NCI-H82 (cell line): ENCODE results near the gene UBE4B.
"Not testable (repeated sequence)": the region's sequence is repeated elsewhere in the genome, so short reads cannot be mapped to it uniquely, and the experiment has no call there.

Experiments used
- DNase-seq: peaks from one replicate; lab custom pipeline; 2025; lab: John Stamatoyannopoulos, UW

The UBE4B gene

DNA sequence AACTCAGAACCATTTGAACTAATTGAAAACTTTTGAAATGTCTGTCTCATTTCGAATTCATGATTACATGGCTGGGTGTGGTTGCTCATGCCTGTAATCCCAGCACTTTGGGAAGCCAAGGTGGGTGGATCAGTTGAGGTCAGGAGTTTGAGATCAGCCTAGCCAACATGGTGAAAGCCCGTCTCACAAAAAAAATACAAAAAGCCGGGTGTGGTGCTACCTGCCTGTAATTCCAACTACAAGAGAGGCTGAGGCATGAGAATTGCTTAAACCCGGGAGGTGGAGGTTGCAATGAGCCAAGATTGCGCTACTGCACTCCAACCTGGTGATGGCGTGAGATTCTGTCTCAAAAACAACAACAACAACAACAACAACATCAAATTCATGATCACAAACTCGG is 40.6 kb downstream of the UBE4B start:
- not testable (repeated sequence) for DNase-seq

DNA sequence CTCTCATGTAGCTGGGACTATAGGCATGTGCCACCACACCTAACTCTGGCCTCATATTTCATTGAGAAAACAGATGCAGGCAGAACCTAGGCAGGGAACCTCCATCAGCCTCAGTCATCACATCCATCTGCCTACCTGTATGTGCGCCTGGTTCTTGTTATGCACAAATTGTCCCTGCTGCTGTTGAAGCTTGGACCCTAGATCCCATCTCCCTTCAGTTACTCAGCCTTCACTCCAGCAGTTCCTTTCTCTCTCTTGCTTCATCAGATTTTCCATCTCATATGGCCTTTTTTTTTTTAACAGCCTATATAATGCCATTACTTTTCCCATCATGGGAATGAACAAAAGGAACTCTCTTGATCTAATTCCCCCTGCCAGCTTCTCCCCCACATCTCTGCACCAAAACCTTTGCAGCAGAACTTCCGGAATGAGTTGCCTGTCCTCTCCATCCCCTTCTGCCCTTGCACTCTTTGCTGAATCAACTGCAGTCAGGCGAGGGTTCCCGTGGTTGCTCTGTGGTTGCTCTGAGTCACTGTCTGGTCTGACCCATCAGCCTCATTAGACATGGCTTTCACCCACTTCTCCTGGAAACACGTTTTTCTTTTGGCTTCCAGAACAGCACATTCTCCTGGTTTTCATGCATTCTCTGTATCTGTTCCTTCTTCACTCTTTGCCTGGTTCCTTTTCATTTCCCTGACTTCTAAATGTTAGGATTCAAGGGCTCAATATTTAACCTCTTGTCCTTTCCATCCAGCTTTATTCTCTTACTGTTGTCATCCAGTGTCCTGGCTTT is 41.5 kb downstream of the UBE4B start:
- no peak for DNase-seq

DNA sequence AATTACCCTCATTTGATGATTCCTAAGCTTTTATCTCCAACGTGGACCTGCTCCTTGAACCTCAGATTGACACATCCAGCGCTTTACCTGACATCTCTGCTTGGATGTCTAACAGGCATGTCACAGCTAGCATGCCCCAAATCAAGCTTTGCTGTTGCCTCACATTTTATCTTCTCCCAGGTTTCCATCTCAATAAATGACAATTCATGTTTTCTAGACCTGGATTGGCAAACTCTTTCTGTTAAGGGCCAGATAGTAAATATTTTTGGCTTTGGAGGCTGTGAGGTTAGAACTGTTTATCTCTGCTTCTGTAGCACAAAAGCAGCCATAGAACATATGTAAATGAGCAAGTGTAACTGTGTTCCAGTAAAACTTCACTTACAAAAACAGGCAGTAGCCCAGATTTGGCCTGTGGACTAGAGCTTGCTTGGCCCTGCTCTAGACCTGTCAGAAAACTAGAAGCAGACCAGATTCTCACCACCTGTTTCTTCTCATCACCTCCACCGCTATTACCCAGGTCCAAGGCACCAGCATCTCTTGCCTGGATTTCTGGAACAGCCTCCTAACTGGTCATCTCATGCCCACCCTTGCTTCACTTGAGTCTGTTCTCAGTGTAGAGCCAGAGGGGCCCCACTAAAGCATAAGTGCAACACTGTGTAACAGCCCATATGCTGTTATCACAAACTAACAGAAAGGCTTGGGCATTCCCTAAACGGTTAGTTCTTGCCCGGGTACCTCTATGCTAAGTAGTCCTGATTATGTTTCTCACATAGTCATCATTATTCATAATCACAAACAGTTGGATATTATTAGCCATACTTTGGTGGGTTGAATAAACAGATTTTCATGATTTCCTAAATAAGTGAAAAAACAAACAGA is 42.3 kb downstream of the UBE4B start:
- DNase-seq, result no peak

DNA sequence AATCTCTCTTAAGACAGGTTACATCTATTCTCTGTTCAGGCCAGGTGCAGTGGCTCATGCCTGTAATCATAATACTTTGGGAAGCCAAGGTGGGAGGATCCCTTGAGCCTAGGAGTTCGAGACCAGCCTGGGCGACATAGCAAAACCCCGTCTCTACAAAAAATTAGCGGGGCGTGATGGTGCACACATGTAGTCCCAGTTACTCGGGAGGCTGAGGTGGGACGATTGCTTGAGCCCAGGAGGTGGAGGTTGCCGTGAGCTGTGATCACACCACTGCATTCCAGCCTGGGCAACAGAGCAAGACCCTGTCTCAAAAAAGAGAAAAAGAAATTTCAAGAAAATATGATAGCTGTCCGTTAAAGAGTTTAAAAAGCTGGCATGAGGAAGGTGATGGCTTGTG is 43.0 kb downstream of the UBE4B start:
- no peak for DNase-seq

GRCh38 chr1:10078494-10078893 is 45.7 kb downstream of the UBE4B start:
- DNase-seq, result no peak

GRCh38 chr1:10080523-10080922 is 47.8 kb downstream of the UBE4B start:
- no peak for DNase-seq

DNA sequence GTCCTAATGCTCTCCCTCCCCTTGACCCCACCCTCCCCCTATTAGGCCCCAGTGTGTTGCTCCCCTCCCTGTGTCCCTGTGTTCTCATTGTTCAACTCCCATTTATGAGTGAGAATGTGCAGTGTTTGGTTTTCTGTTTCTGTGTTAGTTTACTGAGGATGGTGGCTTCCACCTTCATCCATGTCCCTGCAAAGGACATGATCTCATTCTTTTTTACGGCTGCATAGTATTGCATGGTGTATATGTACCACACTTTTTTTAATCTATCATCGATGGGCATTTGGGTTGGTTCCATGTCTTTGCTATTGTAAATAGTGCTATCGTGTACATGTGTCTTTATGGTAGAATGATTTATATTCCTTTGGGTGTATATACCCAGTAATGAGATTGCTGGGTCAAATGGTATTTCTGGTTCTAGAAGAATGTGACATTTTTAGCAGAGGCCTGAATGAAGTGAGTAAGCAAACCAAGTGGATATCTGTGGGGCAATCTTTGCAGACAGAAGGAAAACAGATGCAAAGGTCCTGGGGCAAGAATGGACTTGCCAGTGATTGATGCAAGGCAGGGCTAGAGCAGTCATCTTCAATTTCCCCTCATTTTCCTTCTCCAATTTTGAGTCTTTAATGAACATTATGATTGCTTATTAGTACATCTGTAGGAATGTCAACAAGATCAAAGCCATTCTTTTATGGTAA is 50.2 kb downstream of the UBE4B start:
- no peak for DNase-seq

DNA sequence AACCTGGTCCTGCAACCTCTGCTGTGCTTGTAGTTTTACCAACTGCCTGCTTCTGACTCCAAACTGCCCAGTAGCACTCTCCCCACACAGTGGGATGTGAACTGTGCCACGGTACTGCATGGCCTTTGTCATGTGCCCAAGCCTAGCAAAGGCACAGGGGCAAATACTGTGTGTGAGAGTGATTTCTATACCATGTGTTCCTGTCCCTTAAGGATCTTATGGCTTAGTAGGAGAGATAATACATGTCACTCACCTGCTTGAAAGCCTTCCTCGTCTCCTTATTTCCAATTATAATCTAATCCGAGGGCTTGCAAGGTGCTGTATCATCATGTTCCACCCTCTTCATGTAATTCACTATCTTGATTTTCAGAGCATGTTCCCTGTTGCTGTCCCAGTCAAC is 51.3 kb downstream of the UBE4B start:
- peak; percentile 65 for DNase-seq

GRCh38 chr1:10085076-10085475 is 52.3 kb downstream of the UBE4B start:
- no peak for DNase-seq

DNA sequence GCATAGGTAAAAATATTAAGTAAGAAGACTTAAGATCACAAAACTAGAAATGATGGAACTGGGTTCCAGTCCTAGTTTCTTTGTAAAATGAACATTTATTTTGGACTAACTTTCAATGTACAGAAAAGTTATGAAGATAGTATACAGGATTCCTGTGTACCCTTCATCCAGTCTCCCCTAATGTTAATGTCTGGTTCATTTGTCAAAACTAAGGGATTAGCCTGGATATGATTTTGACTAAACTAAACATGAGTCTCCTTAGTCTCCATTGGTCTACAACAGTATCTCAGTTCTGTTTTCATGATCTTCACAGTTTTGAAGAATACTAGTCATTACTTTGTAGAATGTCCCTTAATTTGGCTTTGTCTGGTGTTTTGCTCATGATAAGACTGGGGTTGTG is 54.5 kb downstream of the UBE4B start:
- no peak for DNase-seq

DNA sequence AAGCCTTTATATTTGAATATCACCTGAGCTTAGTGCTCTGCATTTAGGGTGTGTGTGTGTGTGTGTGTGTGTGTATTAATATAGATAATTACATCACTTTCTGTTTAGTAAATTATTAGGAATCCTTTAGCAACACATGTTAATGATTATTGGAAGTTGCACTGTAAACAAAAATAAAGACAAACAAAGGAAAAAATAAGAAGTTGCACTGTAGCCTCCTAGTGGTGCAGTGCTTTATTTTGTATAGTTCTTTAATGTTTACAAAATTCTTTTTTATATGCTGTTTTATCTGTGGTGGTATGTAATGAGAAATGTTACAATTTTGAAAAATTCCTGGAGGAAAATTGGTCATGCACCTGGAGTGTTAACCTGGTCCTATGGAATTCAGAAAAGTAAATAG is 69.2 kb downstream of the UBE4B start:
- DNase-seq, result no peak

DNA sequence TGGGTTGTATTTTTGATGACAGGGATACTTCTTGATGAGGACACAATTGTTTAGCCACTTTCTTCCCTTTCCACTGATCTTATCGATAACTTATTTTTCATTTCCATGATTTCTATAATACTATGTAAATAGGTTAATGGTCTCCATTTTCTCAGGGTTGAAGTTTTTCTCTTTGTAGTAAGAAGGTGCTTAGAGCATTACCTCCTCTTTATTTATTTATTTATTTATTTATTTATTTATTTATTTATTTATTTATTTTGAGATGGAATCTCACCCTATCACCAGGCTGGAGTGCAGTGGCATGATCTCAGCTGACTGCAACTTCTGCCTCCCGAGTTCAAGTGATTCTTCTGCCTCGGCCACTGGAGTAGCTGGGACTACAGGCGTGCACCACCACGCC is 70.4 kb downstream of the UBE4B start:
- DNase-seq, result no peak

GRCh38 chr1:10104834-10105233 is 72.1 kb downstream of the UBE4B start:
- DNase-seq, result no peak

GRCh38 chr1:10105484-10105883 is 72.7 kb downstream of the UBE4B start:
- DNase-seq, result no peak

DNA sequence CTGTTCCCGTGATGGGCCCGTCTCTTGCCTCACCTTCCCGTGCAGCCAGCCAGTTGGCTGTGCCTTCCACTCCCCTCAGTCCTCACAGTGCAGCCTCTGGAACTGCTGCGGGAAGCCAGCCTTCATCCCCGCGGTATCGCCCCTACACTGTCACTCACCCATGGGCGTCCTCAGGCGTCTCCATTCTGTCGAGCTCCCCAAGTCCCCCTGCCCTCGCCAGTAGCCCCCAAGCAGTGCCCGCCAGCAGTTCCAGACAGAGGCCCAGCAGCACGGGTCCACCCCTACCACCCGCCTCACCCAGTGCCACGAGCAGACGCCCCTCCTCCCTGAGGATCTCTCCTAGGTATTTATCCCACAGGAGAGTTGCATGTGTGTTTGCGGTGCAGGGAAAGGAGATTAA is 73.5 kb downstream of the UBE4B start:
- no peak for DNase-seq

- no peak for DNase-seq
Measured at GRCh38 chr1:10106756-10107475, 74.2 kb downstream of the UBE4B start.

DNA sequence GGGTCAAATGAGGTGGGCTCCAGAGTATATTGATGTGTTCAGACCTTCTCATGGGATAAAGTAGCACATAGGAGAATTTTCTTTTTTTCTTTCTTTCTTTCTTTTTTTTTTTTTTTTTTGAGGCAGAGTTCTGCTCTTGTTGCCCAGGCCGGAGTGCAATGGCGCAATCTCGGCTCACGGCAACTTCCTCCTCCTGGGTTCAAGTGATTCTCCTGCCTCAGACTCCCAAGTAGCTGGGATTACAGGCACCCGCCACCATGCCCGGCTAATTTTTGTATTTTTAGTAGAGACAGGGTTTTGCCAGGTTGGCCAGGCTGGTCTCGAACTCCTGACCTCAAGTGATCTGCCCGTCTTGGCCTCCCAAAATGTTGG is 74.7 kb downstream of the UBE4B start:
- DNase-seq, result not testable (repeated sequence)

DNA sequence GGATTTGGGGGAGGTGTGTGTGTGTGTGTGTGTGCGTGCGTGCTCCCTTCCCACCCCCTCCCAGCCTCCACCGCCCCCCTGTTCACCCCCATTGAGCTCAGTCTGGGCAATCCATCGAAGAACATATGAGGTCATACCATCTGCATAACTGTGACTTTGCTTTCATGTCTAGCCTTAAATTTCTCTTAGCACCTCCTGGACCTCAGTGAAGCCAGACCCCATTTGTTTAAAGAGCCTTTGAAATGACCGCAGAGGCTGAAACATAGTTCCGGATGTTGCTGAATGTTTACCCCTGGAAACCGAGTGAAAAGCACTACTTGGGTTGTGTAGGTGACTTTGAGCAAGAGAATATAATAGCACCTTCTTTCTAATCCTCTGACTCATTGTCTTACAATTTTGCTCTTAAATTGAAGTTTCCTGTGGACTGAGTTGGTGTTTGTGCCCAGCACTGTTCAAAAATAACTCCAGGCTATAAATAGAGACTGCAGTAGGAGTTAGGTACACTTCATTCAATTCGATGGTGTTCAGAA is 75.4 kb downstream of the UBE4B start:
- no peak for DNase-seq

DNA sequence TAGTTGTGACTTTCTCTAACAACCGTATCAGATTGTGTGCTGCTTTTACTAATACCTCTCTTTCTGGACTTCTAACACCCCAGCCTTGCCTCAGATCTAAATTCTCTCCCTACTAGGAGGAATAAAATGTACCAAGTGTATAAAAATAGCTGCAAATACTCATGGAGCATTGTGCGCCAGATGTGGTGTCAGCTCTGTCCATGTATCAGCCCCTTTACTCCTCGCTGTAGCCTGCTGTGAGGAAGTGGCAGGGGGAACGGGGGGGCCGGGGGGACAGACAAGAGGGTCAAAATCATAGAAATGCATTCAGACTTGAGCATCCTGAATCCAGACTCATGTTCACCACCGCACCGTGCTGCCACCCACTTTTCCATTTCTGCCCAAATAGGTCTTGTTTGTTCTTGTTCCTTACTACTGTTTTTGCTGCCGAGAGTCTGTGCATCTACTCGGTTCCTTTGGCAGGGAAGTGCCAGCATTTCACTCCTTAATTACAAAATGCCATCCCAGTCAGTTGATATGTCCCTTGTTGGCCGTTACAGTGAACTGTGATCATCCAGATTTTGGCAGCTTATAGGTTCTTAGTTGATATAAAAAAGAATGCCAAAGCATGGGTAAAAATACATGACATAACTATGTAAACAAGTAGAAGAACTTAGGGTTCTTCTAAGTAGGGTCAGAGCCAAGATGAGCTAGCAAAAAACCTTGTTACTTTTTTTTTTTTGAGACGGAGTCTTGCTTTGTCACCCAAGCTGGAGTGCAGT is 76.4 kb downstream of the UBE4B start:
- no peak for DNase-seq

GRCh38 chr1:10113501-10113900 is 80.7 kb downstream of the UBE4B start:
- DNase-seq, result no peak

- no peak for DNase-seq
Measured at GRCh38 chr1:10114746-10115145, 82.0 kb downstream of the UBE4B start.
